Lower lobe of right lung (tissue), 2 donors: ENCODE data around the gene PHLDB2. TPM values are rescaled to one million over a fixed set of nuclear protein-coding genes. Genes with fewer than 3 reads are reported as not detected.

Source experiments
- ATAC-seq, 2 donors: fragments of 200-7000 bp; cut with Tn5 transposase; one replicate each; pipeline ENCODE4 v1.9.1; 2020 to 2022; ENCODE audit warnings: mild to moderate bottlenecking in 2 of 2, moderate library complexity in 2 of 2
- DNase-seq: peaks from one replicate; pipeline ENCODE4 v3.0.0-alpha.2; 2020
- H3K27ac ChIP-seq: fragments of 200-600 bp; one replicate; pipeline ENCODE4 v1.8.0; 2022
- H3K27me3 ChIP-seq: fragments of 200-600 bp; one replicate; pipeline ENCODE4 v1.8.0; 2022; ENCODE audit warnings: low read depth
- H3K36me3 ChIP-seq: fragments of 200-600 bp; one replicate; pipeline ENCODE4 v1.8.0; 2022; ENCODE audit warnings: mild to moderate bottlenecking
- H3K4me1 ChIP-seq: fragments of 200-600 bp; one replicate; pipeline ENCODE4 v1.8.0; 2022
- H3K4me3 ChIP-seq: fragments of 200-600 bp; one replicate; pipeline ENCODE4 v1.8.0; 2022; ENCODE audit warnings: mild to moderate bottlenecking
- H3K9me3 ChIP-seq: fragments of 200-600 bp; one replicate; pipeline ENCODE4 v1.8.0; 2022
- CTCF ChIP-seq: fragments of 200-600 bp; IDR thresholded peaks from one replicate; pipeline ENCODE4 v1.8.0; 2022; ENCODE audit warnings: antibody characterized with exemption, mild to moderate bottlenecking
- intact Hi-C: fragments of 100-400 bp; cut with DNase I; formaldehyde crosslinking; loops from one replicate; pipeline ENCODE4 v1.11.0; 2022
- total RNA-seq: library from RNA; stranded (reverse); fragmentation: NEBNext Ultra II Directional; extraction: Animal tissue kit (Norgen Biotek cat#: 25700); gene quantifications from one replicate; pipeline ENCODE4 v1.2.1, GENCODE V29; 2021
- donor health status: DM: no; HTN: yes; CAD: no; lungs with severe emphysema.

PHLDB2 gene
- total RNA-seq, 1 donor from 2014 or later = 33.6 TPM

DNA sequence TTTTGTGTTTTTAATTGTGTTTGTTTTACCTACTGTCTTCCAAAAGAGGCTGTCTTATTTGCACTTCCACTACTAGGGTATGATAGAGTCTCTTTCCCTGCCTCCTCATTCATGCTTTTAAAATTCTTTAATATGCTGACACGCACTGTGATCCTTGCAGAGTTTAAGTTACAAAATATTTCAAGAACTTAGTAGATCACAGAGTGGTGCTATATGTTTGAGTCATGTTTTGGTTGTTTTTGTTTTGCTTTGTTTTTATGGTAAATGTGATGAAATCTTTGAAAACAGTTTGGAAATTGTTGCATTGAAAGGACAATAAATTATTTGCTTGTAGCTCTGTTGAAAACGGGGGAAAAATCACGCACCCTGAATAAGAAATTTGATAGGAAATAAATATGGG lies 113.8 kb downstream of the PHLDB2 start:
- H3K27me3 ChIP-seq = no peaks in the 10 kb centered on the region
- no peak for ATAC-seq
- intact Hi-C loops = no loop called here

DNA sequence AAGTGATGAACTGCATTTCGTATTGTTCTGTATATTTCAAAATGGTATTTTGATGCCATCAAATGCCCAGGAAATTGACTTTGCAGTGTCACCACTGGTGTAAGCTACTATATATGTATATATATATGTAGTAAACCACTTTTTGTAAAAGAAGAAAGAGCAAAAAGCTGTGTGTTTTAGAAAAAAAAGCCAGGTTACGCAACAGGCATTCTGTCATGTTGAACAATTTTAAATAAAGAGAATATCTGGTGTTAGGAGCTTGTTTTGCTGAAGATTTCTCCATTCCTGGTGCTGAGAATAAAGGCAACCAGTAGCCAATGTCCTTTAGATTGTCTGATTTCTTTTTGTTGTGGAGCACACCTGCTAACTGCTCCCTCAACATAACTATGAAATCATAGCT lies 116.1 kb downstream of the PHLDB2 start:
- Histone ChIP-seq H3K4me3 (no peak overlapping the region), H3K4me1 (peaks cover 3% of the 10 kb centered on the region), H3K27ac (no peak overlapping the region), H3K9me3 (no peaks in the 10 kb centered on the region), H3K27me3 (no peaks in the 10 kb centered on the region), H3K36me3 (peaks cover 17% of the 10 kb centered on the region)
- no peak for TF ChIP-seq CTCF
- ATAC-seq (no peak), DNase-seq (no peak)
- intact Hi-C loops = no loop called here

More for the DNA sequence above, 113.8 kb downstream of the PHLDB2 start:
- TF ChIP-seq CTCF = no peak
- no peak overlapping the region for H3K27ac ChIP-seq
- H3K4me3 ChIP-seq = no peak overlapping the region
- peaks cover 17% of the 10 kb centered on the region for H3K36me3 ChIP-seq
- H3K4me1 ChIP-seq = peaks cover 8% of the 10 kb centered on the region
- no peak for DNase-seq
- no peaks in the 10 kb centered on the region for H3K9me3 ChIP-seq

- intact Hi-C loops = no loop called here
- Histone ChIP-seq H3K4me1 (peaks cover 14% of the 10 kb centered on the region), H3K36me3 (peaks cover 10% of the 10 kb centered on the region), H3K9me3 (no peaks in the 10 kb centered on the region), H3K27ac (no peak overlapping the region), H3K4me3 (no peak overlapping the region), H3K27me3 (no peaks in the 10 kb centered on the region)
- DNase-seq = no peak
- ATAC-seq = no peak
- TF ChIP-seq CTCF = no peak
Observed at GRCh38 chr3:111976254-111976653, 117.2 kb downstream of the PHLDB2 start.

- Histone ChIP-seq H3K27me3 (no peaks in the 10 kb centered on the region), H3K36me3 (peaks cover 9% of the 10 kb centered on the region), H3K4me3 (peak within 1 kb of the TSS; percentile 76), H3K27ac (peak within 1 kb of the TSS; percentile 91), H3K9me3 (no peaks in the 10 kb centered on the region), H3K4me1 (peaks cover 24% of the 10 kb centered on the region)
- ATAC-seq (peak; percentile 99), DNase-seq (peak; percentile 99)
- no peak for TF ChIP-seq CTCF
- intact Hi-C loops = no loop called here
Observed at GRCh38 chr3:111978583-111979433, 119.7 kb downstream of the PHLDB2 start, which contains the start of gene ABHD10. Gene ABHD10, plus strand, starts transcription at chr3:111979026. Its CDS starts 36 bp downstream, at chr3:111979062.

DNA sequence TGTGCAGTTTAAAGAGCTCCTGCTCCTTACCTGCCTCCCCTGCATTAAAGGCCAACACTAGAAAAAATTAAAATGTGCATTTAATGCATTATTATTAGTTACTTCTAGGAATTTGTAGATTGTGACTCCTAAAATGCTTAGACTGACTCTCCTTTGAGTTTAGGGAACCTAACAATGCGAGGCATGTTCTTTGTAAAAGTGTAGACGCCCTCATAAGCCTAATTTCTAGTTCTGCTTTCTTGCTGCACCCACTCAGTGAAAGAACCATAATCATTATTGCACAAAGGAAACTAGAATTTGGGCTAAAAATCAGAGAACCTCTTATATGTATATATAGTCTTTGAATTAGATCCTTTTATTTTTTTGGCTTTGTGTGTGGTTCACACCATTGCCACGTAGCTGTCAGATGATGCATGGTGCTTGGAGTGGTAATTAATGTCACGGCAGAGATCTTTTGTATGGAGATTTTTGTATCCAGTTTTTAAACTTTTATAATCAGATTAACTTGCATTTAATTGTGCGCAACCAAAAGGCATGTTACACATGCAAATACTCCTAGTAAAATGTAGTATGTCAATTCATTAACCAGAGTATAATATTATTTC lies 120.5 kb downstream of the PHLDB2 start:
- Histone ChIP-seq H3K4me1 (peaks cover 24% of the 10 kb centered on the region), H3K4me3 (peak overlapping the region; percentile 76), H3K27me3 (no peaks in the 10 kb centered on the region), H3K27ac (peak overlapping the region; percentile 91), H3K36me3 (peaks cover 2% of the 10 kb centered on the region), H3K9me3 (no peaks in the 10 kb centered on the region)
- intact Hi-C loops = no loop called here
- no peak for DNase-seq
- ATAC-seq = peak; percentile 48 to 67
- no peak for TF ChIP-seq CTCF
